KMS-11 (cell line): Measurements from ENCODE around the gene LYZL6.

Experiments used
- H2AFZ ChIP-seq: fragments of 200-600 bp; sonication (generic); 2 replicates; pipeline ENCODE4 v1.6.1; 2016; ENCODE audit warnings: antibody characterized with exemption, mixed run types, low read depth
- H3K27ac ChIP-seq: fragments of 200-600 bp; sonication (generic); 2 replicates; pipeline ENCODE4 v1.6.1; 2016; ENCODE audit warnings: mild to moderate bottlenecking, mixed run types
- H3K27me3 ChIP-seq: fragments of 200-600 bp; sonication (generic); 2 replicates; pipeline ENCODE4 v1.6.1; 2017; ENCODE audit warnings: mild to moderate bottlenecking, low read depth, mixed run types, moderate library complexity; ENCODE audit not compliant: insufficient read depth
- H3K36me3 ChIP-seq: fragments of 200-600 bp; sonication (generic); 2 replicates; pipeline ENCODE4 v1.6.1; 2017; ENCODE audit warnings: mild to moderate bottlenecking, mixed run types; ENCODE audit not compliant: insufficient read depth
- H3K4me1 ChIP-seq: fragments of 200-600 bp; sonication (generic); 2 replicates; pipeline ENCODE4 v1.6.1; 2016; ENCODE audit warnings: mild to moderate bottlenecking, low read depth, mixed run types; ENCODE audit not compliant: poor library complexity, severe bottlenecking
- H3K4me2 ChIP-seq: fragments of 200-600 bp; sonication (generic); 2 replicates; pipeline ENCODE4 v1.7.0; 2016; ENCODE audit warnings: mild to moderate bottlenecking, mixed run types
- H3K4me3 ChIP-seq: fragments of 200-600 bp; sonication (generic); IDR thresholded peaks from 2 replicates; pipeline ENCODE4 v1.6.1; 2017; ENCODE audit warnings: low read depth, low read length, mixed read lengths; ENCODE audit not compliant: insufficient read depth
- H3K79me2 ChIP-seq: fragments of 200-600 bp; sonication (generic); 2 replicates; pipeline ENCODE4 v1.6.1; 2016; ENCODE audit warnings: low read depth, mixed run types; ENCODE audit not compliant: insufficient read depth
- H3K9ac ChIP-seq: fragments of 200-600 bp; sonication (generic); 2 replicates; pipeline ENCODE4 v1.6.1; 2016; ENCODE audit warnings: mild to moderate bottlenecking, mixed run types
- H4K20me1 ChIP-seq: fragments of 200-600 bp; sonication (generic); 2 replicates; pipeline ENCODE4 v1.6.1; 2016; ENCODE audit warnings: mild to moderate bottlenecking, mixed run types; ENCODE audit not compliant: insufficient read depth
- CTCF ChIP-seq: fragments of 200-600 bp; sonication (generic); conservative IDR thresholded peaks from 2 replicates; pipeline ENCODE4 v1.6.1; 2017; ENCODE audit warnings: low read depth, mild to moderate bottlenecking, antibody characterized with exemption, low read length, moderate library complexity, mixed read lengths

Gene LYZL6

DNA sequence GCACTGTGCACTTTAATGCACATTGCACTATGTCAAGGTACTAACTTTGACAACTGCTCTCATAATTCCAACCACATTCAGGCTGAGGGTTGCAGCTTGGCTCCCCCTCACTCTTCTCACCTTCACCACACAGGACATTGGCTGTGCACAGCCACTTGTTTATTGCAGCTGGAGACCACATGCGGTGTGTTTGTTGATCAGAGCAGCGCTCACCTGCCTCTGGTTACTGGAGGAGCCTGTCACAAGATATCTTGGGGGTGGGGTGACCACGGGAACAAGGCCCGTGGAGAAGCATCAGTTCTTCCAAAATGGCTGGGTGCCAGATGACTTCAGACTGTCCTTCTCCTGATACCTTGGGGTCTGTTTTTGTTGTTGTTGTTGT is 52.7 kb downstream of the LYZL6 start:
- Histone ChIP-seq H3K27me3 (no peaks in the 10 kb centered on the region), H3K4me2 (peak overlapping the region; percentile 31; the same call in 1 of the 2 replicates), H3K79me2 (no peaks in the 10 kb centered on the region), H4K20me1 (no peaks in the 10 kb centered on the region), H3K9ac (no peak overlapping the region), H3K36me3 (no peaks in the 10 kb centered on the region), H3K4me1 (peaks cover 35% of the 10 kb centered on the region), H3K27ac (peak overlapping the region; percentile 58), H3K4me3 (no peak overlapping the region), H2AFZ (no peak overlapping the region)
- no peak for TF ChIP-seq CTCF

DNA sequence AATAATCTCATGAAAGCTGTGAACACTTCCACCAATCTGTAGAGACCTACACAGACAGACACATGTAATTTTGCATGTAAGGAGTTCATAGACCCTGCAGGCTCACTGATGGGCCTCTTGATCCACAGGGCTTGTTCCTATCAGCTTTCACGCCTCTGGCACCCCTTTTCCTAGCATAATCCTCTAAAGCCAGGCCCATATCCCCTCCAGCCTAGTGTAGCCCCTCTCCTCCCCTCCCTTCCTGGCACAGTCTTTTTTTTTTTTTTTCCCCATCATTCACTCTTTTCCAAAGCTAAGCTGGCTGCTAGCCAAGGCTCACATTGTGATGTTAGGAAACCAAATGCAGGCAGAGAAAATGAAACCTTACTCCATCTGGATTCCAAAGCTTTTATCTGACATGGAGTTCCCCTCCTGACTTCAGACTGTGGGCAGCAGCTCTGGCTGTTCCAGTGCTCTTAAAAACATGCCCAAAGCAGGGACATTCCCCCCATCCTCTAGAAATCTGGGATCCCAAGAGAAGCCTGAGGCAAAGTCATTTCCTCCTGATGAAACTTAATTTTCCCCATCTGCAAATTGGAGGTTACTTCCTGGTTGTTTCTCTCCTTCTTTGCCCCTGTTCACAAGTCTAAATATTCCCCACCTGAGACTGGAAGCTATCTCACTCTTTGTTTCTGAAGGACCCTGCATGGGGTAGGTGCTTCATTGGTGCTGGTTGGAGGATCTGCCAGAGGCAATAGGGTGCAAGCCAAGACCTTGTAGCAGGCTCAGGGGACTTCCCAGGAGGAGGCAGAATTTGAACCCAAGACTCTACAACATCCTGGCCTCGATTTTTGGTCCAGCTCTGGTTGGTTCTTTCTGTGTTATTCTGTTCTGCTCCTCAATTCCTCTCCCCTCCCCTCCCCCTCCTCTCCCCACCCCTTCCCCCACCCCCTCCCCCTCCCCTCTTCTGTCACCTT is 53.4 kb downstream of the LYZL6 start:
- H3K4me1 ChIP-seq = peaks cover 35% of the 10 kb centered on the region
- H3K36me3 ChIP-seq = no peaks in the 10 kb centered on the region
- no peak overlapping the region for H3K9ac ChIP-seq
- no peak overlapping the region for H3K4me3 ChIP-seq
- no peak overlapping the region for H2AFZ ChIP-seq
- no peaks in the 10 kb centered on the region for H3K79me2 ChIP-seq
- H3K27me3 ChIP-seq = no peaks in the 10 kb centered on the region
- TF ChIP-seq CTCF = no peak
- no peaks in the 10 kb centered on the region for H4K20me1 ChIP-seq
- H3K27ac ChIP-seq = peak overlapping the region; percentile 35; the same call in 1 of the 2 replicates
- peak overlapping the region; percentile 17; the same call in 1 of the 2 replicates for H3K4me2 ChIP-seq

- H3K27me3 ChIP-seq = no peaks in the 10 kb centered on the region
Measured at GRCh38 chr17:35889241-35889640, 54.3 kb downstream of the LYZL6 start.

More at GRCh38 chr17:35889241-35889640, 54.3 kb downstream of the LYZL6 start:
- Histone ChIP-seq H2AFZ (no peak overlapping the region), H3K79me2 (no peaks in the 10 kb centered on the region), H3K4me1 (peaks cover 35% of the 10 kb centered on the region), H3K27ac (no peak overlapping the region), H3K9ac (no peak overlapping the region), H3K4me2 (no peak overlapping the region), H3K36me3 (no peaks in the 10 kb centered on the region), H4K20me1 (no peaks in the 10 kb centered on the region), H3K4me3 (no peak overlapping the region)
- no peak for TF ChIP-seq CTCF
